GM08714 (cell line): ENCODE results near the gene GAB2.

Experiments used
- H3K4me3 ChIP-seq: fragments of 200-500 bp; sonication (Bioruptor generic); 2 replicates; pipeline ENCODE4 v1.5.1; 2014; ENCODE audit warnings: mild to moderate bottlenecking, low read length, inconsistent platforms
- ZNF274 ChIP-seq: IDR thresholded peaks from 2 replicates; pipeline ENCODE4 v1.6.1; 2012; ENCODE audit warnings: mild to moderate bottlenecking, low read depth, low read length

GAB2 gene

DNA sequence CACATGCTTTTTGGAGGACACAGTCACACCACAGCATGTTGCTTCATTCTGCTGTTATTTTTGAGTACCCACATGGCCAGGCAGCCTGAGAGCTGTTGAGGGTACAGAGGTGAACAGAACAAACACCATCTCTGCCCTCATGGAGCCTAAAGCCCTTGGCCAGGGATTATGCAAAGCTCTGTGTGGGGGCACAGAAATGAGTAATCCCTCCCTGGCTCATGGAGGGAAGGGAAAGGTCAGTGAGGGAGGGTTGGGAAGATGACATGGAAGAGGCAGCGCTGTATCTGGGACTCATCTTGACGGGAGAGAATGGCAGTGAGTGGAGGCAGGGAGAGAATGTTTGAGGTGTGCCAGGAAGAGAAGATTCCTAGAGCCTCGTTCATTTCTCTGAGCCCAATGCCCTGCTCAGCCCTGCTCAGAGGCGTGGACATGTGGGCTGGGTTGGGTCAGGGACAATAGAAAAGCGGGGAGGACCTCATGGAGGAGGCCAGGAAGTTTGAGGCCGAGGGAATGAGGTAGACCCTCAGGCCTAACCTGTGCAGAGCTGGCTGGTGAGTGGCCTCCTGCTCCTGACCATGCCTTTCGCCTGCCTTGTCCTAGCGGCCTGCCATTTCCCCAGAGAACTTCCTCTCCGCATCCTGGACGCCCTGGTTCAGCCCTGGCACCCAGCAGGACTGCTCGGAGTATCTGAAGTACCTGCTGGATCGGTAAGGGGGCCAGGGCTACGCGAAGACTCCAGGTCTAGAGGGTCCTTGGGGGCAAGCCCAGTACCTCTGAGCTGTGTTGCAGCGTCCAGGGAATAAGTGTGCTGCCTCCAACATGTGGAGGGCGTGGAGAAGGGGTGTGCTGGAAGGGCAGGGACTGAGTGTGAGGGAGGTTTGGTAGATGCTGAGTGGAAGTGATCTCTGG lies 209.1 kb downstream of the GAB2 start:
- no peak overlapping the region for H3K4me3 ChIP-seq
- TF ChIP-seq ZNF274, result no peak

- TF ChIP-seq ZNF274, result no peak
- no peak overlapping the region for H3K4me3 ChIP-seq
These were observed 209.9 kb downstream of the GAB2 start for GRCh38 chr11:78207532-78208256.

- no peak for TF ChIP-seq ZNF274
- no peak overlapping the region for H3K4me3 ChIP-seq
These were observed 211.9 kb downstream of the GAB2 start for GRCh38 chr11:78205691-78206090.

- H3K4me3 ChIP-seq, result no peak overlapping the region
- no peak for TF ChIP-seq ZNF274
These were observed 212.4 kb downstream of the GAB2 start for GRCh38 chr11:78205256-78205655.

DNA sequence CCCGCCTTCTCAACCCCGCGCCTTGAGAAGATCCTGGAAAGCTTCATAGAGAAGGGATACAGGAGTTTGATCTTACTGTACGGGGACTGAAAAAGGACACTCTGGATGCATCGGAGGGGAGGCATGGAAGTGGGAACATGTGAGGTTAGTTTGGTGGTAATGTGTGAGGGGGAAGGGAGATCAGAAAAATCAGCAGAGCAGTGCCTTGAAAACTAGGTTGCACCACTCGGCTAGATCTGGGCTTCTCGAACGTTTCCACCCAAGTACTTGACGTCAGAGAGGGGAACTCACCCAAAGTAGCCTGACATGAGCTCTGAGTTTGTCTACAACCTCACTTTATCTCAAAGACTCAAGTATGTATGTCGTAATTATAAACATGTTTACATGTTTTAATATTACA lies 214.4 kb downstream of the GAB2 start:
- H3K4me3 ChIP-seq, result no peak overlapping the region
- no peak for TF ChIP-seq ZNF274

DNA sequence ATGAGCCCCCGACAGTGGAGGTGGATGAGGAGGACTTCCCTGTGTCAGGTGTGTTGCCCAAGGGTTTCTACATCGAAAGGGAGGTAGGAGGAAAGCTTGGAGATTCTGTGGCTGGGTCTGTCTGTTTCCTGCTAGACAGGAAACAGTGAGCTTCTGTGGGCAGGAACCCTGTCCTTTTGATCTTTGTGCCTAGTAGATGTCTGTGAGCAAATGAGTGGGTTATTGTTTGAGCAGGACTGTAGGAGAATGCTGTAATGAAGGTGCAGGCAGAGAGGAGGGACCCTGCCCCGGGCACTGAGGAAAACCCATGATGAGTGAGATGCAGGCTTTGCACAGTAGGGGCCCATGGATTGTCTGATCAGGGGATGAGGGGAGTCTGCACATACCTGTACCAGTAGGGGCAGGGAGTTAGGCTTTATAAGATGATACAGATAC lies 214.9 kb downstream of the GAB2 start:
- no peak overlapping the region for H3K4me3 ChIP-seq
- TF ChIP-seq ZNF274, result no peak

- no peak for TF ChIP-seq ZNF274
- no peak overlapping the region for H3K4me3 ChIP-seq
These were observed 216.4 kb downstream of the GAB2 start for GRCh38 chr11:78201096-78201818.

DNA sequence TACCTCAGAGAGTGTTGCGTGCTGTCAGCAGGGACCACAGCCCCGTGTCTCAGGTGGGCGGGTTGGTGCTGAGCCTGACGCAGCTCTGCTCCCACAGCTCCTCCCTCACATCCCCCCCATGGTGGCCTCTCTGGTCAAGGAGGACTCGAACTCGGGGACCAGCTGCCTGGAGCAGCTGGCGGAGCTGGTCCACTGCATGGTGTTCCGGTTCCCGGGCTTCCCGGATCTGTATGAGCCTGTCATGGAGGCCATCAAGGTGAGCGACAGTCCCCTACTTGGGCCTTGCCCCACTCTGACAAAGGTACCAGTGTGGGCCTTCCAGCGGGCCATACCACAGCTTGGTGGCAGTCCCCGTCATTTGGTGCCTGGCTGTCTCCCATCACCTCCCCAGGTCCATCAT lies 217.1 kb downstream of the GAB2 start:
- TF ChIP-seq ZNF274, result no peak
- H3K4me3 ChIP-seq, result no peak overlapping the region

DNA sequence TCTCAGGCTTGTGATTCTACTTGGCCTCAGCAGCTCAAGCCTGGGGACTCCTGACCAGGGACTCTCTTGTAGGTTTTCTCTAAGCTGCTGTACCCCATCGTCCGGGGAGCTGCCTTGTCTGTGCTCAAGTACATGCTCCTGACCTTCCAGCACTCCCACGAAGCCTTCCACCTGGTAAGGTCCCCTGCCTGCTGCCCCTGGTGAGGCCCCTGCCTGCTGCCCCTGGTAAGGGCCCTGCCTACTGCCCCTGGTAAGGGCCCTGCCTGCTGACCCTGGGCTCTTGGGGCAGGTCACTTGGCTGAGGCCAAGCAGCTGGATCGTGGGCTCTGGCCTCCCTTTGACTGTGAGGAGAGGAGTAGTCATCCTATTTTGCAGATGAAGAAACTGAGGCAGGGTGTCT lies 217.6 kb downstream of the GAB2 start:
- no peak overlapping the region for H3K4me3 ChIP-seq
- TF ChIP-seq ZNF274, result no peak

DNA sequence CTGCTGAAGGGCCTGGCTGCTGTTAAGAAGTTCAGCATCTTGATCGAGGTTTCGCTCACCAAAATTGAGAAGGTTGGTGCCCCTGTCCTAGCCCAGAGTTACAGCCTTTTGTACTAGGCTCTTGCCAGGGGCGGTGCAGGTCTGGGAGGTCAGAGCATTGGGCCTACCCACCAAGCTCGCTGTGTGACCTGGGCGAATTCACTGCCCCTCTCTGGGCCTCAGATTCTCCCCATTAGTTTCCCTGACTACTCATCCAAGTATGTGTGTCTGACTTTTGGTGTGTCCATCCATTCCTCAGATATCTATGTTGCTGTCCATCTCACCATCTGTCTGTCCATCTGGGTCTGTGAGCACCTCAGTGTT lies 218.0 kb downstream of the GAB2 start:
- TF ChIP-seq ZNF274, result no peak

DNA sequence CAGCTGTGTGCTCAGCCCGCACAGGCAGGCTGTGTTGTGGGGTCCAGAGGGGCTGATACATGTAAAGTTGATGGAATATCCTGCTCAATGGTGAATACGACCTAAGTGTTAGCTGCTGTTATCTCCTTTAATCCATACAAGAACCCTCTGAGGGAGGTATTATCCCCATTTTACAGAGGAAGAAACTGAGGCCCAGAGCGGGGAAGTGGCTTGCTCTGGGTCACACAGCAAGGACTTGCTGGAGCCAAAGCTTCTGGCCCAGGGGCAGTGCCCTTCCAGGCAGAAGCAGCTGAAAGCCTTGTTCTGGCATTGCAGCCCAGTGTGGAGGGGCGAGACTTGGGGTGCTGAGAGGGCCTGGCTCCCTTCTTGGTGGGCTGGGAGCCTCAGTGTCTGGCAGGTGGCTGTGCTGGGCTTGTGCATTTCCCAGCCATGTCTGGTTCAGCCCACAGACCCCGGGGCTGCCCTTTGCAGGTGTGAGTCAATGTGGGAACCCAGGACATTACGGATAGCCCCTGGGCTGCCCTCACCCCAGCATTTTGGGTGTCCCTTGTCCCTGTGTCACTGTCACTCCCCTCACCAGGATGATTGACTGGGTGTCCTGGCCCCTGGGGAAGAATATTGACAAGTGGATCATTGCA lies 218.5 kb downstream of the GAB2 start:
- H3K4me3 ChIP-seq, result no peak overlapping the region
- no peak for TF ChIP-seq ZNF274

More for the DNA sequence above, 218.0 kb downstream of the GAB2 start:
- no peak overlapping the region for H3K4me3 ChIP-seq

DNA sequence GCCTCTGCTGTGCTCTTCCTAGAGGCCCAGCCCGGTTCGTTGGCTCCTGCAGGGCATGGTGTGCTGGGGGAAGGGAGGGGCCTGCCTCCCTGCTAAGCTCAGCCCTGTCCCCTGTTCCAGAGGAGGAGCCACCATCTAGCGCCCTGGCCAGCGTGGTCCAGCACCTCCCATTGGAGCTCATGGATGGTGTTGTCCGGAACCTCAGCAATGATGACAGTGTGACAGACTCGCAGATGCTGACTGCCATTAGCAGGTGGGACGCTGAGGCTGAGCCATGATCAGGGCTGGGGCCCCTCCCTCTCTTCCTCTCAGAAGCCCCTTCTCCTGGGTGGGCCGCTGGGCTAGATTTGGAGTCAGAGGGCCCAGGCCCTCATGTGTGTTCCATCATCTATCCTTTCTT lies 219.8 kb downstream of the GAB2 start:
- H3K4me3 ChIP-seq, result no peak overlapping the region
- no peak for TF ChIP-seq ZNF274

- H3K4me3 ChIP-seq, result no peak overlapping the region
- TF ChIP-seq ZNF274, result no peak
These were observed 220.9 kb downstream of the GAB2 start for GRCh38 chr11:78196661-78197091.
